ENCODE results near the gene TMEM176B.

GRCh38 chr7:150784120-150784736, 15.9 kb downstream of the TMEM176B start:
- no peak for TF ChIP-seq EZH2 (IDR thresholded peaks at IDR 0.05)
- TF ChIP-seq POLR2AphosphoS5 (IDR thresholded peaks at IDR 0.05; ENCODE audit: borderline replicate concordance, low read depth, low read length), result no peak
